Measurements from ENCODE around the gene LIPA. TPM values are rescaled to one million over a fixed set of nuclear protein-coding genes. Genes with fewer than 3 reads are reported as not detected.
"Not testable (repeated sequence)": the region's sequence is repeated elsewhere in the genome, so short reads cannot be mapped to it uniquely, and the experiment has no call there.

Gene LIPA
- total RNA-seq, 1 donor from 2014 or later: 16.5 TPM

GRCh38 chr10:89203237-89203636, 48.3 kb downstream of the LIPA start:
- no peak for DNase-seq (ENCODE audit: low read depth)
- no peak for TF ChIP-seq CTCF (conservative IDR thresholded peaks at IDR 0.05; ENCODE audit: low read depth, low read length)

GRCh38 chr10:89202033-89202425, 49.5 kb downstream of the LIPA start:
- no peak for DNase-seq (ENCODE audit: low read depth)
- no peak for TF ChIP-seq CTCF (conservative IDR thresholded peaks at IDR 0.05; ENCODE audit: low read depth, low read length)

More at GRCh38 chr10:89203237-89203636, 48.3 kb downstream of the LIPA start:
- H3K4me3 ChIP-seq (ENCODE audit: low read depth, low read length): no peak overlapping the region

GRCh38 chr10:89201345-89202032, 50.1 kb downstream of the LIPA start:
- H3K4me3 ChIP-seq (ENCODE audit: low read depth, low read length): no peak overlapping the region
- no peak for TF ChIP-seq CTCF (conservative IDR thresholded peaks at IDR 0.05; ENCODE audit: low read depth, low read length)
- no peak for DNase-seq (ENCODE audit: low read depth)

More at GRCh38 chr10:89202033-89202425, 49.5 kb downstream of the LIPA start:
- no peak overlapping the region for H3K4me3 ChIP-seq (ENCODE audit: low read depth, low read length)

GRCh38 chr10:89197473-89197872, 54.1 kb downstream of the LIPA start:
- no peak overlapping the region for H3K4me3 ChIP-seq (ENCODE audit: low read depth, low read length)
- no peak for DNase-seq (ENCODE audit: low read depth)
- no peak for TF ChIP-seq CTCF (conservative IDR thresholded peaks at IDR 0.05; ENCODE audit: low read depth, low read length)

GRCh38 chr10:89191301-89191700, 60.3 kb downstream of the LIPA start:
- H3K4me3 ChIP-seq (ENCODE audit: low read depth, low read length); DNase-seq (ENCODE audit: low read depth): not testable (repeated sequence)

GRCh38 chr10:89189211-89189734, 62.3 kb downstream of the LIPA start:
- TF ChIP-seq CTCF (conservative IDR thresholded peaks at IDR 0.05; ENCODE audit: low read depth, low read length): no peak
- DNase-seq (ENCODE audit: low read depth): no peak
- no peak overlapping the region for H3K4me3 ChIP-seq (ENCODE audit: low read depth, low read length)

GRCh38 chr10:89185658-89186057, 65.9 kb downstream of the LIPA start:
- TF ChIP-seq CTCF (conservative IDR thresholded peaks at IDR 0.05; ENCODE audit: low read depth, low read length): no peak

More at GRCh38 chr10:89185658-89186057, 65.9 kb downstream of the LIPA start:
- no peak for DNase-seq (ENCODE audit: low read depth)
- no peak overlapping the region for H3K4me3 ChIP-seq (ENCODE audit: low read depth, low read length)
